ENCODE results near the gene SPACA1. TPM values are rescaled to one million over a fixed set of nuclear protein-coding genes. Genes with fewer than 3 reads are reported as not detected.
A peak's percentile ranks its signal among the peaks of the same experiment; 100 is the strongest.
"Not testable (repeated sequence)": the region's sequence is repeated elsewhere in the genome, so short reads cannot be mapped to it uniquely, and the experiment has no call there.

Gene SPACA1
- polyA plus RNA-seq = not detected

- H3K9me3 Mint-ChIP-seq = peaks cover 0 to 7% (median 0%) of the 10 kb centered on the region in 3 donors
- peak within 1 kb of the TSS in 1 of 4 donors; percentile 13 for H3K4me3 Mint-ChIP-seq
- peaks cover 0 to 1% (median 0%) of the 10 kb centered on the region in 3 donors for H3K4me1 Mint-ChIP-seq
- H3K27me3 Mint-ChIP-seq = no peaks in the 10 kb centered on the region
- no peaks in the 10 kb centered on the region for H3K36me3 Mint-ChIP-seq
- H3K27ac Mint-ChIP-seq = peak within 1 kb of the TSS in 1 of 3 donors; percentile 39
Observed at GRCh38 chr6:88047510-88048150, at the start of gene SPACA1. SPACA1 (plus strand) TSS chr6:88047841; CDS start chr6:88047906, 65 bp downstream.

- Mint-ChIP-seq H3K4me3 (no peak overlapping the region), H3K4me1 (no peaks in the 10 kb centered on the region), H3K9me3 (peaks cover 0 to 2% (median 0%) of the 10 kb centered on the region in 3 donors), H3K36me3 (no peaks in the 10 kb centered on the region), H3K27ac (no peak overlapping the region), H3K27me3 (peaks cover 5% of the 10 kb centered on the region)
Observed at GRCh38 chr6:88000713-88001112, 46.9 kb upstream of the SPACA1 start.

- not testable (repeated sequence) for H3K4me1 Mint-ChIP-seq, H3K27ac Mint-ChIP-seq, H3K4me3 Mint-ChIP-seq, H3K27me3 Mint-ChIP-seq, H3K9me3 Mint-ChIP-seq, H3K36me3 Mint-ChIP-seq
Observed at GRCh38 chr6:88001279-88001678, 46.4 kb upstream of the SPACA1 start.

GRCh38 chr6:88004707-88005106 is 42.9 kb upstream of the SPACA1 start:
- no peak overlapping the region for H3K27ac Mint-ChIP-seq

GRCh38 chr6:88006557-88006956 is 41.1 kb upstream of the SPACA1 start:
- no peaks in the 10 kb centered on the region for H3K36me3 Mint-ChIP-seq
- H3K4me1 Mint-ChIP-seq = peaks cover 6 to 8% (median 7%) of the 10 kb centered on the region in 3 donors
- H3K9me3 Mint-ChIP-seq = peaks cover 0 to 4% (median 2%) of the 10 kb centered on the region in 3 donors
- H3K27ac Mint-ChIP-seq = no peak overlapping the region
- no peak overlapping the region for H3K4me3 Mint-ChIP-seq
- H3K27me3 Mint-ChIP-seq = peaks cover 2% of the 10 kb centered on the region

More at GRCh38 chr6:88004707-88005106, 42.9 kb upstream of the SPACA1 start:
- Mint-ChIP-seq H3K4me1 (peaks cover 6 to 8% (median 7%) of the 10 kb centered on the region in 3 donors), H3K4me3 (no peak overlapping the region), H3K9me3 (peaks cover 0 to 4% (median under 1%) of the 10 kb centered on the region in 3 donors), H3K36me3 (no peaks in the 10 kb centered on the region), H3K27me3 (peaks cover 7% of the 10 kb centered on the region)

GRCh38 chr6:88008411-88008810 is 39.2 kb upstream of the SPACA1 start:
- peak overlapping the region in 2 of 4 donors; percentile 24 to 33 for H3K4me3 Mint-ChIP-seq
- peaks cover 14 to 22% (median 17%) of the 10 kb centered on the region in 3 donors for H3K4me1 Mint-ChIP-seq
- H3K27me3 Mint-ChIP-seq = peaks cover 2% of the 10 kb centered on the region
- no peaks in the 10 kb centered on the region for H3K36me3 Mint-ChIP-seq
- H3K9me3 Mint-ChIP-seq = peaks cover 0 to 2% (median 2%) of the 10 kb centered on the region in 3 donors
- no peak overlapping the region for H3K27ac Mint-ChIP-seq

- peaks cover 15 to 24% (median 18%) of the 10 kb centered on the region in 3 donors for H3K4me1 Mint-ChIP-seq
- peaks cover 2% of the 10 kb centered on the region for H3K27me3 Mint-ChIP-seq
- H3K36me3 Mint-ChIP-seq = no peaks in the 10 kb centered on the region
- H3K9me3 Mint-ChIP-seq = peaks cover 0 to 2% (median 2%) of the 10 kb centered on the region in 3 donors
- H3K4me3 Mint-ChIP-seq = no peak overlapping the region
- no peak overlapping the region for H3K27ac Mint-ChIP-seq
Observed at GRCh38 chr6:88008831-88009231, 38.8 kb upstream of the SPACA1 start.

- Mint-ChIP-seq H3K4me3 (peak overlapping the region in 2 of 4 donors; percentile 48 to 61), H3K27me3 (peaks cover 2% of the 10 kb centered on the region), H3K27ac (peak overlapping the region in 1 of 3 donors; percentile 27), H3K36me3 (peaks cover 3% of the 10 kb centered on the region), H3K9me3 (peaks cover 2 to 7% (median 3%) of the 10 kb centered on the region in 3 donors), H3K4me1 (peaks cover 11 to 23% (median 17%) of the 10 kb centered on the region in 3 donors)
Observed at GRCh38 chr6:88013015-88013414, 34.6 kb upstream of the SPACA1 start.

- peak overlapping the region in 1 of 4 donors; percentile 58 for H3K4me3 Mint-ChIP-seq
- H3K27ac Mint-ChIP-seq = peak overlapping the region in 2 of 3 donors; percentile 13 to 34
- H3K36me3 Mint-ChIP-seq = peaks cover 3% of the 10 kb centered on the region
- peaks cover under 1% of the 10 kb centered on the region for H3K27me3 Mint-ChIP-seq
- peaks cover 2 to 9% (median 3%) of the 10 kb centered on the region in 3 donors for H3K9me3 Mint-ChIP-seq
- H3K4me1 Mint-ChIP-seq = peaks cover 9 to 17% (median 11%) of the 10 kb centered on the region in 3 donors
Observed at GRCh38 chr6:88013554-88013953, 34.1 kb upstream of the SPACA1 start.

GRCh38 chr6:88020439-88020838 is 27.2 kb upstream of the SPACA1 start:
- Mint-ChIP-seq H3K27ac (no peak overlapping the region), H3K36me3 (peaks cover 2% of the 10 kb centered on the region), H3K4me1 (peaks cover 0 to 3% (median 0%) of the 10 kb centered on the region in 3 donors), H3K27me3 (no peaks in the 10 kb centered on the region), H3K9me3 (peaks cover 0 to 5% (median 0%) of the 10 kb centered on the region in 3 donors), H3K4me3 (no peak overlapping the region)

- no peak overlapping the region for H3K4me3 Mint-ChIP-seq
- peaks cover 0 to 3% (median 0%) of the 10 kb centered on the region in 3 donors for H3K4me1 Mint-ChIP-seq
- no peak overlapping the region for H3K27ac Mint-ChIP-seq
- no peaks in the 10 kb centered on the region for H3K27me3 Mint-ChIP-seq
- H3K9me3 Mint-ChIP-seq = peaks cover 4 to 13% (median 5%) of the 10 kb centered on the region in 3 donors
- H3K36me3 Mint-ChIP-seq = peaks cover 2% of the 10 kb centered on the region
Observed at GRCh38 chr6:88024696-88025095, 22.9 kb upstream of the SPACA1 start.

- Mint-ChIP-seq H3K27ac (no peak overlapping the region), H3K27me3 (peaks cover 2% of the 10 kb centered on the region), H3K9me3 (peaks cover 23 to 58% (median 28%) of the 10 kb centered on the region in 3 donors), H3K36me3 (peaks cover 4% of the 10 kb centered on the region), H3K4me1 (no peaks in the 10 kb centered on the region), H3K4me3 (peak overlapping the region in 1 of 4 donors; percentile 6)
Observed at GRCh38 chr6:88031550-88031949, 16.1 kb upstream of the SPACA1 start.

GRCh38 chr6:88044530-88044929 is 3.1 kb upstream of the SPACA1 start:
- H3K27me3 Mint-ChIP-seq = no peaks in the 10 kb centered on the region
- peaks cover 0 to 7% (median 0%) of the 10 kb centered on the region in 3 donors for H3K9me3 Mint-ChIP-seq
- peaks cover 0 to 1% (median 0%) of the 10 kb centered on the region in 3 donors for H3K4me1 Mint-ChIP-seq
- H3K36me3 Mint-ChIP-seq = no peaks in the 10 kb centered on the region
- H3K27ac Mint-ChIP-seq = peak overlapping the region in 1 of 3 donors; percentile 8
- no peak overlapping the region for H3K4me3 Mint-ChIP-seq

GRCh38 chr6:88045521-88046136 is 2.0 kb upstream of the SPACA1 start:
- Mint-ChIP-seq H3K4me1 (peaks cover 0 to 1% (median 0%) of the 10 kb centered on the region in 3 donors), H3K27ac (no peak overlapping the region), H3K36me3 (no peaks in the 10 kb centered on the region), H3K9me3 (peaks cover 0 to 7% (median 0%) of the 10 kb centered on the region in 3 donors), H3K4me3 (no peak overlapping the region), H3K27me3 (no peaks in the 10 kb centered on the region)

- H3K4me3 Mint-ChIP-seq = no peak overlapping the region
- peaks cover 0 to 7% (median 0%) of the 10 kb centered on the region in 3 donors for H3K9me3 Mint-ChIP-seq
- peaks cover 0 to 1% (median 0%) of the 10 kb centered on the region in 3 donors for H3K4me1 Mint-ChIP-seq
- H3K36me3 Mint-ChIP-seq = no peaks in the 10 kb centered on the region
- peak overlapping the region in 1 of 3 donors; percentile 39 for H3K27ac Mint-ChIP-seq
- H3K27me3 Mint-ChIP-seq = no peaks in the 10 kb centered on the region
Observed at GRCh38 chr6:88048578-88048977, 937 bp downstream of the SPACA1 start.

All from IgD-negative memory B cell (primary cell).